ENCODE results near the gene FNDC3B. TPM values are rescaled to one million over a fixed set of nuclear protein-coding genes. Genes with fewer than 3 reads are reported as not detected.
"Not testable (repeated sequence)": the region's sequence is repeated elsewhere in the genome, so short reads cannot be mapped to it uniquely, and the experiment has no call there.

The FNDC3B gene
- total RNA-seq, 1 experiment from 2014 or later: 22.9 TPM

DNA sequence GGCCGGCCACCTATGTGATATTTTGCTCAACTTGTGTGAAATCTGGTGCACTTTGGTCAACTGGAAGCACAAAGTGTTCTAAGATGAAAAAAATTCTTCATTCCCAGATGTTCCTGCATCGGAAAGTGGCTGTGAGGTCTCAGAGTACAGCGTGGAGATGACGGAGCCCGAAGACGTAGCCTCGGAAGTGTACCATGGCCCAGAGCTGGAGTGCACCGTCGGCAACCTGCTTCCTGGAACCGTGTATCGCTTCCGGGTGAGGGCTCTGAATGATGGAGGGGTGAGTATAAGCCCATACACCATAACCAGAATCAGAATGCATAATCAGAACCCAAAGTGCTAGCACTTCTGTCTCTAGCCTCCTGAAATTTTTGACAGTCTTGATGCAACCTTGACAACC, 304.6 kb downstream of the FNDC3B start:
- no peak for DNase-seq (ENCODE audit: low spot score)
- in situ Hi-C loops (cut with HindIII; ENCODE audit: low sequenced_read_pairs): no loop called here

DNA sequence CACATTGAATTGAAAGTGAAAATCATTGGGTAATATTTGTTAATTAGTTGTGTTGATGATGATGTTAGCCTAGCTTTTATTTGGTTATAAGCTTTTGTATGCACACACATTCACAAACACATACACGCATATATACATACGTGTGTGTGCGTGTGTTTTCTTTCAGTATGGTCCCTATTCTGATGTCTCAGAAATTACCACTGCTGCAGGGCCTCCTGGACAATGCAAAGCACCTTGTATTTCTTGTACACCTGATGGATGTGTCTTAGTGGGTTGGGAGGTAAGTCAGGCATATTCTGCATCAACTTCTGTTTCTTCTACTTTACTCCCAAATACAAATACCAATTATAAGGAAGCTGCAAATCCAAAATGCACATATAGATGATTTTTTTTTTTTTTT, 306.8 kb downstream of the FNDC3B start:
- in situ Hi-C loops (cut with HindIII; ENCODE audit: low sequenced_read_pairs): no loop called here
- DNase-seq (ENCODE audit: low spot score): no peak

- in situ Hi-C loops (cut with HindIII; ENCODE audit: low sequenced_read_pairs): no loop called here
These were observed 308.7 kb downstream of the FNDC3B start for GRCh38 chr3:172347895-172348679.

GRCh38 chr3:172351895-172352466, 312.6 kb downstream of the FNDC3B start:
- in situ Hi-C loops (cut with HindIII; ENCODE audit: low sequenced_read_pairs): no loop called here
- DNase-seq (ENCODE audit: low spot score): no peak

More at GRCh38 chr3:172347895-172348679, 308.7 kb downstream of the FNDC3B start:
- no peak for DNase-seq (ENCODE audit: low spot score)

GRCh38 chr3:172352786-172353185, 313.4 kb downstream of the FNDC3B start:
- no peak for DNase-seq (ENCODE audit: low spot score)
- in situ Hi-C loops (cut with HindIII; ENCODE audit: low sequenced_read_pairs): no loop called here

- in situ Hi-C loops (cut with HindIII; ENCODE audit: low sequenced_read_pairs): no loop called here
These were observed 315.6 kb downstream of the FNDC3B start for GRCh38 chr3:172354931-172355499.

GRCh38 chr3:172355836-172356235, 316.5 kb downstream of the FNDC3B start:
- in situ Hi-C loops (cut with HindIII; ENCODE audit: low sequenced_read_pairs): no loop called here
- no peak for DNase-seq (ENCODE audit: low spot score)

More at GRCh38 chr3:172354931-172355499, 315.6 kb downstream of the FNDC3B start:
- DNase-seq (ENCODE audit: low spot score): no peak

- no peak for DNase-seq (ENCODE audit: low spot score)
- in situ Hi-C loops (cut with HindIII; ENCODE audit: low sequenced_read_pairs): no loop called here
These were observed 317.0 kb downstream of the FNDC3B start for GRCh38 chr3:172356427-172356826.

- in situ Hi-C loops (cut with HindIII; ENCODE audit: low sequenced_read_pairs): no loop called here
- DNase-seq (ENCODE audit: low spot score): no peak
These were observed 318.7 kb downstream of the FNDC3B start for GRCh38 chr3:172357850-172358754.

GRCh38 chr3:172359231-172359630, 319.9 kb downstream of the FNDC3B start:
- peak; percentile 25 for DNase-seq (ENCODE audit: low spot score)
- in situ Hi-C loops (cut with HindIII; ENCODE audit: low sequenced_read_pairs): no loop called here

- in situ Hi-C loops (cut with HindIII; ENCODE audit: low sequenced_read_pairs): no loop called here
- no peak for DNase-seq (ENCODE audit: low spot score)
These were observed 320.6 kb downstream of the FNDC3B start for GRCh38 chr3:172359996-172360395.

- in situ Hi-C loops (cut with HindIII; ENCODE audit: low sequenced_read_pairs): no loop called here
These were observed 323.2 kb downstream of the FNDC3B start for GRCh38 chr3:172362583-172362982.

GRCh38 chr3:172364374-172365027, 325.1 kb downstream of the FNDC3B start:
- in situ Hi-C loops (cut with HindIII; ENCODE audit: low sequenced_read_pairs): no loop called here

More at GRCh38 chr3:172362583-172362982, 323.2 kb downstream of the FNDC3B start:
- no peak for DNase-seq (ENCODE audit: low spot score)

GRCh38 chr3:172365028-172365567, 325.7 kb downstream of the FNDC3B start:
- no peak for DNase-seq (ENCODE audit: low spot score)
- in situ Hi-C loops (cut with HindIII; ENCODE audit: low sequenced_read_pairs): no loop called here

More at GRCh38 chr3:172364374-172365027, 325.1 kb downstream of the FNDC3B start:
- DNase-seq (ENCODE audit: low spot score): no peak

GRCh38 chr3:172367205-172368105, 328.1 kb downstream of the FNDC3B start:
- peak; percentile 79 for DNase-seq (ENCODE audit: low spot score)
- in situ Hi-C loops (cut with HindIII; ENCODE audit: low sequenced_read_pairs): no loop called here

GRCh38 chr3:172368556-172368955, 329.2 kb downstream of the FNDC3B start:
- in situ Hi-C loops (cut with HindIII; ENCODE audit: low sequenced_read_pairs): not testable (repeated sequence)

GRCh38 chr3:172369590-172370259, 330.3 kb downstream of the FNDC3B start:
- in situ Hi-C loops (cut with HindIII; ENCODE audit: low sequenced_read_pairs): no loop called here
- peak; percentile 99 for DNase-seq (ENCODE audit: low spot score)

More at GRCh38 chr3:172368556-172368955, 329.2 kb downstream of the FNDC3B start:
- DNase-seq (ENCODE audit: low spot score): not testable (repeated sequence)
